Stimulated activated CD4-positive, alpha-beta T cell treated with anti-CD3 and anti-CD28 coated beads, TNF-alpha, amount 100 ng/mL, for 1 hour (primary cell): ENCODE data around the gene HNRNPF.

ENCODE experiments used
- DNase-seq, 3 donors: peaks; one replicate each; pipeline ENCODE4 v3.0.0-alpha.2; 2020; ENCODE audit warnings: low read depth in 3 of 3, low spot score in 1 of 3

HNRNPF gene

DNA sequence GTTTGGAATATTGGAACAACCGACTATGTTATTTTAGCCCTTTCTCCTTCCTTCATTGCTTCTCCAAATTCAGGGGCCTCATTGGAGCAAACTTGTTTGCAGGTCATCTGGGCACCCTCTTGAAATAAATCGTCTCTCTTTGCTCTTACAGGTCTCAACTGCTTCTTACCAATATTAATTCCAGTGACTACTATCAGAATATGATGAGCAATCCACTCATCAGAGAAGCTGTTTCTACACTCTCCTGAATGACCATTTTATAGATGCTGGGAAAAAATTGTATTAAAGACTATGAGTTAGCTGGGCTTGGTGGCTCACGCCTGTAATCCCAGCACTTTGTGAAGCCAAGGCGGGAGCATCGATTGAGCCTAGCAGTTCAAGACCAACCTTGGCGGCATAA is 12.5 kb upstream of the HNRNPF start:
- no peak for DNase-seq

DNA sequence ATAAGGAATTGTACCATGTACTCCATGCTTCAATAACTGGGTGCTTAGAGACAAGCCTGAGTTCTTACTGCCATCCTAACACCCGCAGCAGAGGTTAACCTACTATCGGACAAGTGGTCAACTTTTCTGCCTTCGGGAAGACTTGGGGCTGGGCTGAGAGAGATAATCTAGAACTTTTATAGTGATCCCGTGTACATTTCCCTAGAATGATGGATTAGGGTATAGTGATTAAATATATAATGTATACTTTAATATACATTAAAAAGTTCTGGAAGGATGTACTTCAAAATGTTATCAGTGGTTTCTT is 12.2 kb upstream of the HNRNPF start:
- DNase-seq = no peak

DNA sequence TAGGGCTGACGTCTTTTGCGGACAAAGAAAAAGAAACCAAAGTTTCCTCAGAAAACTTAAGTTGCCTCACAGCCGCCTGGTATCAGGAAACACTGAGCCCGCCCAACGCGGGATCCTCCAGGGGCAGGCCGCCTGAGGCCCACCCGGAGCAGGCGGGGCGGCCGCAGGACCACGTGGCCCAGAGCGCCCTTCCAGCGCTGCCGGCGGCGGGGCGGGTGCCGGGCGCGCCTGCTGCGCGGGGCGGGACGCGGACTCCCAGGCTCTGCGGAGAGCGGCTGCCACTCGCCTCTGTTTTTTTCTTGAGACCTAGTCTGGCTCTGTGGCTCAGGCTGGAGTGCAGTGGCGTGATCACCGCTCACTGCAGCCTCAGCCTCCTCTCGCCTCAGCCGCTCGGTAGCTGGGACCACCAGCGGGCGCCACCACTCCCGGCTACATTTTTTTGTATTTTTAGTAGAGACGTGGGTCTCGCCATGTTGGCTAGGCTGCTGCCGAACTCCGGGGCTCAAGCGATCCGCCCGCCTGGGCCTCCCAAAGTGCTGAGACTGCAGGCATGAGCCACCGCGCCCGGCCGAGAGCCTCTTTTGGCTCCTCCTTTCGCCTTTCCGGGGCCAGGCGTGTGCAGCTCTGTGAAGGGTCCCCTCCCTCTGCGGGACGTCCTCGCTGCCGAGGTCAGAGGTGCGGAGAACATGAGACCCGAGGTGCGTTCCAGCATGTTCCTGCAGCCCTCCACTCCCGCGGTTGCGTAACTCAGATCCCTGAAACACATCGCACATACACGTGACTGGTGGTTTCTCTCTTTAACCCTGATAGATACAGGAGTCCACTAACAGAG is 11.6 kb upstream of the HNRNPF start:
- peak in 2 of 3 donors; percentile 39 to 63 for DNase-seq

DNA sequence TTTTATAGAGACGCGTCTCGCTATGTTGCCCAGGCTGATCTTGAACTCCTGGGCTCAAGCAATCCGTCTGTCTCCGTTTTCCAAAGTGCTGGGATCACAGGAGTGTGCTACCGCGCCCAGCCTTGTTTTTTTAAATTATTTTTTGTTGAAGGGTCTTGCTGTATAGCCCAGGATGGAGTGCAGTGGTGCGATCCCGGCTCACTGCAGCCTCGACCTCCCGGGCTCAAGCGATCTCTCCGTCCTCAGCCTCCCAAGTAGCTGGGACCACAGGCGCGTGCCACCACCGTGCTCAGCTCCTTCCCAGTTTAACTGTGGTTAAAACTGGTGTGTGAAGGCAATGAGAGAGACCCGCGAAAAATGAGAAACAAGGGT is 11.0 kb upstream of the HNRNPF start:
- DNase-seq = no peak

DNA sequence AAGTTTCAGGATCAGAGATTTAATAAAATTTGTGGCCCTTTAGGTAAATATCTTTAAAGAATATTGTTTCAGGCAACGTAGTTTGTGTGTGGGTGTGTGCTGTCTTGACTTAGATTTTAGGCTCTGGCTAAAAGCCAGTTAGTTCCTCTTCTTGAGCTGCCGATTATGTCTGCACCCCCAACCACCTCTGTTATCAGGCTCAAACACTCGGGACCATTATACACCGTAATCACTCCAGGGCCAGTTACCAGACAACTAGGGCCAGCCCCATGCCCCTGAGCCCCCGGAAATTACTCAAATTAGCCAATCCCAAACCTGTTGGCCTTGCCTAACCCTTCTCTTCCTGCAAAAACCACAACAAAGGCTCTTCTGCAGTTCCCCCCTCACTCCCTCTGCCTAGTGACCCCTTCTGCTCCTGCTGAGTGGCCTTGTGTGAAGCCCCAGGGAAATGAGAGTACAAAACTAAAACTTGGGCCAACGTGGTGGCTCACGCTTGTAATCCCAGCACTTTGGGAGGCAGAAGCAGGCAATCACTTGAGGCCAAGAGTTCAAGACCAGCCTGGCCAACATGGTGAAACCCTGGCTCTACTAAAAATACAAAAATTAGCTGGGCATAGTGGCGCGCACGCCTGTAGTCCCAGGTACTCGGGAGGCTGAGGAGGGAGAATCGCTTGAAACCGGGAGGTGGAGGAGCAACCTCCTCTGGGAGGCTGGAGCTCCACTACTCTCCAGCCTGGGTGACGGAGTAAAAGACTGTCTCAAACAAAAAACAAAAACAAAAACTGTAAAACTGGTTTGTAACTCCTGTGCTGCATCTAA is 9.2 kb upstream of the HNRNPF start:
- no peak for DNase-seq

DNA sequence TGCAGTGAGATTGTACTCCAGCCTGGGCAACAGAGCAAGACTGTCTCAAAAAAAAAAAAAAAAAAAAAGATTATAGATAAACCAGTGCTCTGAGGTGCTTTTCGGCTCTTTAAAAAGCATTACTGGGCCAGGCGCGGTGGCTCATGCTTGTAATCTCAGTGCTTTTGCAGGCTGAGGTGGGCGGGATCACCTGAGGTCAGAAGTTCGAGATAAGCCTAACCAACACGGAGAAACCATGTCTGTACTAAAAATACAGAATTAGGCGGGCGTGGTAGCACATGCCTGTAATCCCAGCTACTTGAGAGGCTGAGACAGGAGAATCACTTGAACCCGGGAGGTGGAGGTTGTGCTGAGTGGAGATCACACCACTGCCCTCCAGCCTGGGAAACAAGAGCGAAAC is 6.6 kb upstream of the HNRNPF start:
- DNase-seq = no peak

DNA sequence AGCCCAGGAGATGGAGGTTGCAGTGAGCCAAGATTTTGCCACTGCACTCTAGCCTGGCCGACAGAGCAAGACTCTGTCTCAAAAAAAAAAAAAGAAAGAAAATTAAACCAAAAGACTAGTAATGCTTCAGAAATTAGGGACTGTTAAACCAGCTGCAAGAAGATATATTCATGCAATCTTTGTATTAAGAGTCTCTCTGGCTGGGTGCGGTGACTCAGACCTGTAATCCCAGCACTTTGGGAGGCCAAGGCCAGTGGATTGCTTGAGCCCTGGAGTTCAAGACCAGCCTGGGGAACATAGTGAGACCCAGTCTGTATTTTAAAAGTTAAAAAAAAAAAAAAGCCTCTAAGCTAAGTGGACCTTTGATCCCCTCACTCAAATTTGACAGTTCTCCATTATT is 2.5 kb upstream of the HNRNPF start:
- DNase-seq = no peak

DNA sequence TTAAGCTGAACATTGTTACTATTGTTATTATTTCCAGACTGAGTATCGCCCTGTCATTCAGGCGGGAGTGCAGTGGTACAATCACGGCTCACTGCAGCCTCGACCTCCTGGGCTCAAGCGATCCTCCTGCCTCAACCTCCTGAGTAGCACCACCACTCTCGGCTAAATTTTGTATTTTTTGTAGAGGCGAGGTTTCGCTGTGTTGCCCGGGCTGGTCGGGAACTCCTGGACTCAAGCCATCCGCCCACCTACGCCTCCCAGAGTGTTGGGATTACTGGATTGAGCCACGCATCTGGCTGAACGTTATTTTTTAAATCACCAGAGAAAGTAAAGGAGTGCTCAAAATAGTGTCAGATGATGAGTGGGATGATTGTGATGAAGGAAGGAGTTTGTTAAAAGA is 1.4 kb upstream of the HNRNPF start:
- DNase-seq = no peak

DNA sequence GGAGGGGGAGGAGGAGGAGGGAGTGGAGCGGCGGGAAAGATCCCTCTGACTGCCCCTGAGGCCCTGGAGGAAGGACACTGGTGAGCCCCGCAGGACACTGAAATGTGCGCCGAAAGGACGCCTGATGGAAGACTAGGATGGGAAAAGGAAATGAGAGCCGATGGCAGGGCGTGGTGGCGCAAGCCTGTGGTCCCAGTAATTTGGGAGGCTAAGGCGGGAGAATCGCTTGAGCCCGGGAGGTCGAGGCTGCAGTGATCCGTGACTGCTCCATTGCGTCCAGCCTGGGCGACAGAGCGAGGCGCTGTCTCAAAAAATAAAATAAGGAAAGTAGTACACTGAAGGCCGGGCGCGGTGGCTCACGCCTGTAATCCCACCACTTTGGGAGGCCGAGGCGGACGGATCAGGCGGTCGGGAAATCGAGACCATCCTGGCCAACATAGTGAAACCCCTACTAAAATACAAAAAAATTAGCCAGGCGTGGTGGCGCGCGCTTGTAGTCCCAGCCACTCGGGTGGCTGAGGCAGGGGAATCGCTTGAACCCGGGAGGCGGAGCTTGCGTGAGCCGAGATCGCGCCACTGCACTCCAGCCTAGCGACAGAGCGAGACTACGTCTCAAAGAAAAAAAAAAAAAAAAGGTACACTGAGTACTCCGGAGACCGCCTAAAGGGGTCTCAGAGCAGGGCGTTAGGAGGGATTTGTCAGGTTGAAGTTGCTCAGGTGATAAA is 561 bp upstream of the HNRNPF start:
- DNase-seq = peak in 2 of 3 donors; percentile 27 to 48

DNA sequence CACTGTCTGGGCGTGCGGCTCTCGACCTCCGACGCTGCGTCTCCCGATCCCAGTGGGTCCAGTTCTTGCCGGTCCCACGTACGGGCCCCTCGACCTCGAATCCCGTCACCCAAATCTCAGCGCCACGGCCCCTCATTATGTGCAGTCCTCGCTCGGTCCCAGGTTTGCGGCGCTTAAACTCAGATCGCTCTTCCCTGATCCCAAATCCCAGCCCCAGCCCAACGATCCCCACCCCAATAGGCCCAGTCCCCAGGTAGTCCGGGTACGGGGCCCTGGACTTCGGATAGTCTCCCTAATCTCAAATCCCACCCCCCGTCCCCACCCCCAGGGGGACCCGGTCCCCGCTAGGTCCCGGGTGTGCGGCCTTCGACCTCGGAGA is 666 bp downstream of the HNRNPF start:
- no peak for DNase-seq

DNA sequence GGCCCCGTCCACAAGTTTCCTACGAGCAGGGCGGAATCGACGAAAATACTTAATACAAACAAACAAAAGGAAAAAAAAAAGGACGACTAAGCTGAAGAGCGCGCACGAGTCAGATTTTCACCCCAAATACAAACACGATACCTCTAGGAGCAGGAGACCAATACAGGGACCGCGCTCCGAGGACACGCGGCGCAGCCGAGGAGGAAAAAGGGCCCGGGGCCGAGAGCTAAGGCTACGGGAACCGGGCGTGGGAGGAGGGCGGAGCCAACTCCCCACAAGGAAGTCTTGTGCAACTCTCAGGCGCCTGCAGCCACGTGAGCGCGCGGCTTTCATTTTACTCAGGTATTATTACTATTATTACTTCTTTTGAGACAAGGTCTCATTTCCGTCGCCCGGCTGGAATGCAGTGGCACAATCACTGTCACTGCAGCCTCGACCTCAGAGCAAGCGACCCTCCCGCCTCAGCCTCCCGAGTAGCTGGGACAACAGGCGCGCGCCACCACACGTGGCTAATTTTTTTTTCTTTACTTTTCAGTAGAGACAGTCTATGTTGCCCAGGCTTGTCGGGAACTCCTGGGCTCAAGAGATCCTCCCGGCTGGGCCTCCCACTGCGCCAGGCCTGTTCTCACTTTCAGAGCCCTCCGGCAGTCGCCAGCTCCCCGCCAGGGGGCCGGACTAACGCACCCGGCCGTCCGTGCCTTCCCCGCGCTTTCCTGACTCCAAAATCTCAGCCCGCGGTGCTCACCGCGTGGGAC is 1.2 kb downstream of the HNRNPF start:
- DNase-seq = peak in 2 of 3 donors; percentile 55 to 85

DNA sequence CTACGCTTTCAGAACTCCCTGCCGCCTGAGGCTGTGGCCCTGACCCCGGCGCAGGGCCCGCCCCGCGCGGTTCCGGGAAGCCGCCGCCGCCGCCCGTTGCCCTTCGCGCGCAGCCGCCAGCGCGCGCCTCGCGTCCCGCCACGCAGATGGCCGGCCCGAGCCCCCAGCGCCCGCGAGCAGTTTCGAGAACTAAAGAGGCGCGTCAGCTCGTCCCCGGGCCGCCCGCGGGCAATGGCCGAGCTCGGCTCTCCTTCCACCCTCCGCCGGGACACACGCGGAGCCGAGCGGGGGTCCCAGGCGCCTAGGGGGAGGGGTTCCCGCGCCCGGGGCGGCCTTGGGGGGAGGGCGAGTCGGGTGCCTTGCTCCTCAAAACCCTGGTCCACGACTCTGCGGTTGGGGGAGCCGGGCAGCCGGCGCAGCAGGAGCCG is 1.8 kb downstream of the HNRNPF start:
- peak in 1 of 3 donors; percentile 43 for DNase-seq

DNA sequence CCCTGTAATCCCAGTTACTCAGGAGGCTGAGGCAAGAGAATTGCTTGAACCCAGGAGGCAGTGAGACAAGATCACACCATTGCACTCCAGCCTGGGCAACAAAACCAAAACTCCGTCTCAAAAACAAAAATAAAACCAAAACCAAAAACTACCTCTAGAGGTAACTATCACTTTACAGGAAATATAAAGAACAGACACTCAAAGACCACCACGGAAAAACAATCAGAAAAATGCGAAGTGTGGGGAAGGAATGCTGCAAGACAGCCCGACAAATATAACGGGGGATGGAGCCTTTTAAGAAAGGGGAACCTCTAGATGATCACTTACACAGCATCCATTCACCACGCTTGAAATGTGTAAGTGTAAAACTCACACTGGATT is 4.3 kb downstream of the HNRNPF start:
- DNase-seq = no peak

DNA sequence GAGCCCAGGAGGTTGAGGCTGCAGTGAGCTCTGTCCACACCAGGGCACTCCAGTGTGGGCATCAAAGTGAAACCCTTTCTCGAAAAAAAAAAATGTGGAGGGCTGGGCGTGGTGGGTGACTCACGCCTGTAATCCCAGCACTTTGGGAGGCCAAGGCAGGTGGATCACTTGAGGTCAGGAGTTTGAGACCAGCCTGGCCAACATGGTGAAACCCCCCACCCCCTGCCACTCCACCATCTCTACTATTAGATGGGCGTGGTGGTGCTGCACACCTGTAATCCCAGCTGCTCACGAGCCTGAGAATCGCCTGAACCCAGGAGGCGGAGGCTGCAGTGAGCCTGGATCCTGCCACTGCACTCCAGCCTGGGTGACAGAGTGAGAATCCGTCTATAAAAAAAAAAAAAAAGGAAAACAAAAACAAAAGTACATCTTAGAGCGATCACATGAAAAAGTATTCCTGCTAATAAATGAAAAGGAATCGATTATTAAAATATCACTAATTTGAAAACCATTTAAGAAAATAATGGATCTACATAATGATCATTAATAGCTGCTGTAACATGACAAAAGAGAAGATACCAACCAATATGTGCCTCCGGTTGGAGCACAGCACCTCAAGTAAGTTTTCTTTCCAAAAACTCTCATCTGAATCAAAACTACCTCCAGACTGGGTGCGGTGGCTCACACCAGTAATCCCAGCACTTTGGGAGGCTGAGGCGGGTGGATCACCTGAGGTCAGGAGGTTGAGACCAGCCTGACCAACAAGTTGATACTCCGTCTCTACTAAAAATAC is 4.9 kb downstream of the HNRNPF start:
- no peak for DNase-seq

DNA sequence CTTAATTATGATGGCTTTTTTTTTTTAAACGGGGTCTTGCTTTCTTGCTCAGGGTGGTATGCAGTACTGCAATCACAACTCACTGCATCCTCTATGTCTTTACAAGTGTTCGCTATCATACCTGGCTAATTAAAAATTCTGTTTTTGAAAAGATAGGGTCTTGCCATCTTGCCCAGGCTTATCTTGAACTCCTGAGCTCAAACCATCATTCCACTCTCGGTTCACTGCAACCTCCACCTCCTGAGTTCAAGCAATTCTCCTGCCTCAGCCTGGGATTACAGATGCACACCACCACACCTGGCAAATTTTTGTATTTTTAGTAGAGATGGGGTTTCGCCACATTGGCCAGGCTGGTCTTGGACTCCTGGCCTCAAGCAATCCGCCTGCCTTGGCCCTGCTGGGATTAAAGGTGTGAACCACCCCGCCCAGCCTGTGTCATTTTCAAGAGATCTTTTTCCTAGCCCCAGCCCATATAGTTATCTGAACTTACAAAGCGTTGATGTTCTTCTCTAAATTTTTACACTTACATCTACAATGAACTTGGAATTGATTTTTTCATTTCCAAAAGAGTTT is 6.0 kb downstream of the HNRNPF start:
- no peak for DNase-seq

DNA sequence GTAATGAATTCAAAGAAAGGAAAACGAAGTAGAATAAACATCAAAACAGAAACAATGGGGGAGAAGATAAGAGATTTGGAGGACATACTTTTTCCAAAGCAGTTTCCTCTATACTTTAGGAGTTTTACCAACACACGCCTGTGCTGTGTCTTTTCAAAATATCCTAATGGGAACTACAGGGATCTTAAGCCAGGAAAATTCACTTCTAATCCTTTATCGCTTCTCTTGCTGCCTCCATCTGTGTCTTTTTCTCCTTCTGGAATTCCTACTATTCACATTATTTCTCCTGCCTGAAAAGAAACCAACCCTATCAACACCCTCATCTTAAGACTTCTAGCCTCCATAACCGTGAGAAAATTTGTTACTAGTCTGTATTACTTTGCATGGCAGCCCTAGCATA is 6.8 kb downstream of the HNRNPF start:
- DNase-seq = no peak

DNA sequence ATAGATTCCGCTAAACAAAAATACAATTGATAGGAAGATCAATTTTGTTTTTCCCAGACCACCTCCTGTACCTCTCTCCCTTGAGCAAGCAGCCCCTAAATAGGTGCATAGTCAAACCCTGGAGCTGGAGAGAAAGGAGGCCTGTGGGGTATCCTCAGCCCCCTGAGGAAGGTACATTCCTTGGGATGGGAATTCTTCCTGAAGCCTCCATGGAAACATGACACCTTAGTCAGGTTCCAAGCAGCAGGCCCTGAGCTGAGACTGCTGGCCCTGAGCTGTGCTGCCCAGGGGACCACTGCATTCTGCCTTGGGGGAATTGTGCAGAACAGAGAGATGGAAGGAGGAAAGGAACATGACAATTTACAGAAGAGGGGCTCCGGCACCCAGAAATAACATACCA is 7.4 kb downstream of the HNRNPF start:
- DNase-seq = no peak

DNA sequence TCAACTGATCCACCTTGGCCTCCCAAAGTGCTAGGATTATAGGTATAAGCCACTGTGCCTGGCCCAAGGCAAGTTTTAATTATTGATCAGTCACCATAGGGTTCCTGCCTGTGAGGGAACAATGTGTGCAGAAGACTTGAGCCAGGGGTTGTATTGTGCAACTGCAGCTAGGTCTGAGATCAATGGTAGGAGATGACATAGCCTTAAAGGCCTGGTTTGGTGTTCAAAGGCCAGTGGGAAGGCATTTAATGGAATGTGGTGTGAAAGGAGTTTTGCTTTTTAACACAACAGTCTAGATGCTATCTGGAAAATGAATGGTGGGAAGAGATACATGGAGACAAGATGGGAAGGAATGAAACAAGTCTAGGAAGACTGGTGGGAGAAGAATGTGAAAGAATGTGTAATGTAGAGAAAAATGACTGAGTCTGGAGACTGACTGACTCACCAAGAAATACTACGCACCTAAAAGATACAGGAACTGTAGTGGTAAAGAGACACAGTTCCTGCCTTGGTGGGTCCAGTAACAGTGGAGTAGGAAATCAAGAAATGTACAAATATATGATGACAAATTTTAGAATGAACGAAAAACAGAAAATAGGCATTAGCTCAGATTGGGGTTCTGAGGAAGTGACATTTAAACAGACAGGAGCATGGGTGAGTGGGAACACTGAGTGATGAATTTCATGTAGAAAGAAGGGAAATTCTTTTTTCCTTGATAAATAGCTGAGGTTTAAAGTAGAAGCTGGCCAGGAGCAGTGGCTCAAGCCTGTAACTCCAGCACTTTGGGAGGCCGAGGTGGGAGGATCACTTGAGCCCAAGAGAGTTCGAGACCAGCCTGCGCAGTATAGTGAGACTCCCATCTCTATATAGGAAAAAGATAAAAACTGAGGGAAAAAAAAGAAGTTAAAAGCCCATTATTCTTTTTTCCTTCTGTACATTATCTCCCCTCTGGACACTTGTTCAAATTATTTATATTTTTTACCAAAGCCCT is 9.4 kb downstream of the HNRNPF start:
- no peak for DNase-seq

DNA sequence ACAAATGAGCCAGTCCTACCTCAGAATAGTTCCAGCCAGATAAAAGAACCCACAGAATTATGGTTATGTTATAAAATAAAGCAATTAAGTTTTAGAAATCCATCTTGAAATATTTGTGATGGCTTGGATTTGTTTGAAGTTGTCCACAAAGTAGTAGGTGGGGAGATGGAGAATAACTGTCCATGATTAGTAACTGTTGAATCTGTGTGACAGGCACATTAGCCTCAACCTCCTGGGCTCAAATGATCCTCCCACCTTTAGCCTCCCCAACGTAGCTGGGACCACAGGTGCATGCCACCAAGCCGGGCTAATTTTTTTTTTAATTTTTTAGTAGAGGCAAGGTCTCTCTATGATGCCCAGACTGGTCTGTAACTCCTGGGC is 10.1 kb downstream of the HNRNPF start:
- DNase-seq = no peak
